T-helper 2 cell treated with Interferon-gamma antibody and Interleukin-4, amounts not matched to agents 5 μg/mL and 100 μg/mL, for 36 hours (primary cell): Measurements from ENCODE around the gene ZNF512.
"Not testable (repeated sequence)": the region's sequence is repeated elsewhere in the genome, so short reads cannot be mapped to it uniquely, and the experiment has no call there.

Source experiments
- DNase-seq: peaks from one replicate; pipeline ENCODE4 v3.0.0; 2021; ENCODE audit warnings: low spot score
- H3K27ac Mint-ChIP-seq: one replicate; pipeline ENCODE4 v1.8.0; 2021; ENCODE audit warnings: mild to moderate bottlenecking, mixed read lengths
- H3K27me3 Mint-ChIP-seq: one replicate; pipeline ENCODE4 v1.8.0; 2021; ENCODE audit warnings: low read depth, mixed read lengths
- H3K36me3 Mint-ChIP-seq: one replicate; pipeline ENCODE4 v1.8.0; 2021; ENCODE audit warnings: low read depth, mixed read lengths
- H3K4me1 Mint-ChIP-seq: one replicate; pipeline ENCODE4 v1.8.0; 2021; ENCODE audit warnings: low read depth, mixed read lengths
- H3K4me3 Mint-ChIP-seq: one replicate; pipeline ENCODE4 v1.8.0; 2022; ENCODE audit warnings: mild to moderate bottlenecking, moderate library complexity, mixed read lengths
- H3K9me3 Mint-ChIP-seq: one replicate; pipeline ENCODE4 v1.8.0; 2021; ENCODE audit warnings: mixed read lengths

ZNF512 gene

GRCh38 chr2:27595412-27595811 lies 12.6 kb downstream of the ZNF512 start:
- not testable (repeated sequence) for H3K4me3 Mint-ChIP-seq, H3K27me3 Mint-ChIP-seq, H3K27ac Mint-ChIP-seq, DNase-seq
- peaks cover 66% of the 10 kb centered on the region for H3K36me3 Mint-ChIP-seq
- H3K4me1 Mint-ChIP-seq: peaks cover 22% of the 10 kb centered on the region
- H3K9me3 Mint-ChIP-seq: peaks cover 33% of the 10 kb centered on the region

GRCh38 chr2:27596627-27597026 lies 13.8 kb downstream of the ZNF512 start:
- Mint-ChIP-seq H3K27ac (no peak overlapping the region), H3K9me3 (peaks cover 26% of the 10 kb centered on the region), H3K27me3 (no peaks in the 10 kb centered on the region), H3K4me1 (peaks cover 21% of the 10 kb centered on the region), H3K36me3 (peaks cover 63% of the 10 kb centered on the region), H3K4me3 (no peak overlapping the region)
- DNase-seq: no peak

- no peak for DNase-seq
- no peaks in the 10 kb centered on the region for H3K9me3 Mint-ChIP-seq
- H3K36me3 Mint-ChIP-seq: peaks cover 49% of the 10 kb centered on the region
- H3K27ac Mint-ChIP-seq: no peak overlapping the region
- no peak overlapping the region for H3K4me3 Mint-ChIP-seq
- H3K4me1 Mint-ChIP-seq: no peaks in the 10 kb centered on the region
- no peaks in the 10 kb centered on the region for H3K27me3 Mint-ChIP-seq
Observed at GRCh38 chr2:27606611-27607010, 23.8 kb downstream of the ZNF512 start.

- no peak for DNase-seq
- no peak overlapping the region for H3K4me3 Mint-ChIP-seq
- H3K27ac Mint-ChIP-seq: no peak overlapping the region
- no peaks in the 10 kb centered on the region for H3K27me3 Mint-ChIP-seq
- no peaks in the 10 kb centered on the region for H3K4me1 Mint-ChIP-seq
- H3K36me3 Mint-ChIP-seq: peaks cover 42% of the 10 kb centered on the region
- H3K9me3 Mint-ChIP-seq: no peaks in the 10 kb centered on the region
Observed at GRCh38 chr2:27613985-27614384, 31.1 kb downstream of the ZNF512 start.

- Mint-ChIP-seq H3K27ac (no peak overlapping the region), H3K4me3 (no peak overlapping the region), H3K9me3 (no peaks in the 10 kb centered on the region), H3K27me3 (no peaks in the 10 kb centered on the region), H3K36me3 (peaks cover 48% of the 10 kb centered on the region), H3K4me1 (no peaks in the 10 kb centered on the region)
- no peak for DNase-seq
Observed at GRCh38 chr2:27615316-27615715, 32.5 kb downstream of the ZNF512 start.

- no peak for DNase-seq
- H3K4me1 Mint-ChIP-seq: peaks cover 3% of the 10 kb centered on the region
- H3K27me3 Mint-ChIP-seq: no peaks in the 10 kb centered on the region
- no peak overlapping the region for H3K27ac Mint-ChIP-seq
- H3K9me3 Mint-ChIP-seq: no peaks in the 10 kb centered on the region
- peaks cover 52% of the 10 kb centered on the region for H3K36me3 Mint-ChIP-seq
- no peak overlapping the region for H3K4me3 Mint-ChIP-seq
Observed at GRCh38 chr2:27621524-27621923, 38.7 kb downstream of the ZNF512 start.

- no peak for DNase-seq
- Mint-ChIP-seq H3K36me3 (peaks cover 42% of the 10 kb centered on the region), H3K4me1 (peaks cover 16% of the 10 kb centered on the region), H3K27me3 (no peaks in the 10 kb centered on the region), H3K9me3 (no peaks in the 10 kb centered on the region), H3K4me3 (no peak overlapping the region), H3K27ac (no peak overlapping the region)
Observed at GRCh38 chr2:27622921-27623384, 40.1 kb downstream of the ZNF512 start.

GRCh38 chr2:27624943-27625342 lies 42.1 kb downstream of the ZNF512 start:
- Mint-ChIP-seq H3K27ac (no peak overlapping the region), H3K4me1 (peaks cover 23% of the 10 kb centered on the region), H3K4me3 (no peak overlapping the region), H3K27me3 (no peaks in the 10 kb centered on the region), H3K36me3 (peaks cover 34% of the 10 kb centered on the region), H3K9me3 (no peaks in the 10 kb centered on the region)
- DNase-seq: no peak

- Mint-ChIP-seq H3K36me3 (peaks cover 33% of the 10 kb centered on the region), H3K4me1 (peaks cover 31% of the 10 kb centered on the region)
- H3K27ac Mint-ChIP-seq, DNase-seq, H3K9me3 Mint-ChIP-seq, H3K4me3 Mint-ChIP-seq, H3K27me3 Mint-ChIP-seq: not testable (repeated sequence)
Observed at GRCh38 chr2:27626323-27626722, 43.5 kb downstream of the ZNF512 start.

GRCh38 chr2:27626921-27627320 lies 44.1 kb downstream of the ZNF512 start:
- Mint-ChIP-seq H3K36me3 (peaks cover 32% of the 10 kb centered on the region), H3K27ac (peak overlapping the region; percentile 32), H3K4me1 (peaks cover 32% of the 10 kb centered on the region)
- not testable (repeated sequence) for H3K4me3 Mint-ChIP-seq, H3K27me3 Mint-ChIP-seq, DNase-seq, H3K9me3 Mint-ChIP-seq

- H3K27me3 Mint-ChIP-seq: no peaks in the 10 kb centered on the region
- no peaks in the 10 kb centered on the region for H3K9me3 Mint-ChIP-seq
- H3K27ac Mint-ChIP-seq: no peak overlapping the region
Observed at GRCh38 chr2:27627963-27628766, 45.3 kb downstream of the ZNF512 start.

GRCh38 chr2:27628767-27629709 lies 46.2 kb downstream of the ZNF512 start, which contains the start of the genes CCDC121 and GPN1:
TSS of gene CCDC121 (minus strand) at chr2:27629012. CDS start at chr2:27627799, 1,213 bp downstream.
TSS of gene GPN1 (plus strand) at chr2:27629050. CDS start at chr2:27629059, 9 bp downstream.
- H3K36me3 Mint-ChIP-seq: peaks cover 33% of the 10 kb centered on the region
- no peaks in the 10 kb centered on the region for H3K9me3 Mint-ChIP-seq
- no peak within 1 kb of the TSS for H3K27ac Mint-ChIP-seq
- peaks cover 32% of the 10 kb centered on the region for H3K4me1 Mint-ChIP-seq
- no peak within 1 kb of the TSS for H3K4me3 Mint-ChIP-seq
- H3K27me3 Mint-ChIP-seq: no peaks in the 10 kb centered on the region
- DNase-seq: peak; percentile 96

More at GRCh38 chr2:27627963-27628766, 45.3 kb downstream of the ZNF512 start:
- Mint-ChIP-seq H3K4me3 (no peak overlapping the region), H3K36me3 (peaks cover 30% of the 10 kb centered on the region), H3K4me1 (peaks cover 32% of the 10 kb centered on the region)
- DNase-seq: peak; percentile 17

GRCh38 chr2:27630257-27630656 lies 47.4 kb downstream of the ZNF512 start:
- H3K4me1 Mint-ChIP-seq: peaks cover 35% of the 10 kb centered on the region
- peaks cover 35% of the 10 kb centered on the region for H3K36me3 Mint-ChIP-seq
- H3K27me3 Mint-ChIP-seq, H3K27ac Mint-ChIP-seq, DNase-seq, H3K4me3 Mint-ChIP-seq, H3K9me3 Mint-ChIP-seq: not testable (repeated sequence)

- Mint-ChIP-seq H3K27me3 (no peaks in the 10 kb centered on the region), H3K4me3 (no peak overlapping the region), H3K36me3 (peaks cover 61% of the 10 kb centered on the region), H3K9me3 (no peaks in the 10 kb centered on the region), H3K27ac (no peak overlapping the region), H3K4me1 (peaks cover 38% of the 10 kb centered on the region)
- DNase-seq: no peak
Observed at GRCh38 chr2:27634291-27634690, 51.4 kb downstream of the ZNF512 start.
